SK-N-SH treated with all-trans-retinoic acid at 6 μM for 48 hours (cell line): ENCODE results near the gene TM9SF2.
"Not testable (repeated sequence)": the region's sequence is repeated elsewhere in the genome, so short reads cannot be mapped to it uniquely, and the experiment has no call there.

Experiments
- ATAC-seq: fragments of 200-7000 bp; cut with Tn5 transposase; 3 replicates; pipeline ENCODE4 v1.9.1; 2020; ENCODE audit warnings: mild to moderate bottlenecking, moderate library complexity
- ARNTL ChIP-seq: fragments of 450-650 bp; formaldehyde crosslinking; IDR thresholded peaks from 2 replicates; pipeline ENCODE4 v1.5.0; 2020; ENCODE audit warnings: low read depth, mild to moderate bottlenecking, moderate library complexity, borderline replicate concordance
- BACH2 ChIP-seq: fragments of 250-450 bp; sonication (Bioruptor Pico); IDR thresholded peaks from 2 replicates; pipeline ENCODE4 v1.9.0; 2021; ENCODE audit warnings: mild to moderate bottlenecking, borderline replicate concordance
- CREB5 ChIP-seq: fragments of 250-450 bp; sonication (Bioruptor Pico); IDR thresholded peaks from 2 replicates; pipeline ENCODE4 v1.5.1; 2020; ENCODE audit warnings: low read depth, mild to moderate bottlenecking, moderate library complexity
- CSRNP3 ChIP-seq: fragments of 250-450 bp; sonication (Bioruptor Pico); IDR thresholded peaks from 2 replicates; pipeline ENCODE4 v1.5.1; 2021; ENCODE audit warnings: mild to moderate bottlenecking, moderate library complexity
- ESRRG ChIP-seq: fragments of 250-450 bp; sonication (Bioruptor Pico); IDR thresholded peaks from 2 replicates; pipeline ENCODE4 v1.6.1; 2021; ENCODE audit warnings: mild to moderate bottlenecking
- GLIS3 ChIP-seq: fragments of 250-450 bp; sonication (Bioruptor Pico); IDR thresholded peaks from 2 replicates; pipeline ENCODE4 v1.5.0; 2020; ENCODE audit warnings: mild to moderate bottlenecking, moderate library complexity
- ISL1 ChIP-seq: fragments of 250-450 bp; sonication (Bioruptor Pico); IDR thresholded peaks from 2 replicates; pipeline ENCODE4 v2.1.2; 2022; ENCODE audit warnings: mild to moderate bottlenecking, moderate library complexity
- OSR1 ChIP-seq: fragments of 250-450 bp; sonication (Bioruptor Pico); IDR thresholded peaks from 2 replicates; pipeline ENCODE4 v1.8.0; 2022; ENCODE audit warnings: moderate library complexity, mild to moderate bottlenecking, inconsistent platforms
- POU6F1 ChIP-seq: fragments of 250-450 bp; sonication (Bioruptor Pico); IDR thresholded peaks from 2 replicates; pipeline ENCODE4 v1.8.0; 2021; ENCODE audit warnings: low read depth, mild to moderate bottlenecking, moderate library complexity, borderline replicate concordance
- RARB ChIP-seq: fragments of 250-450 bp; sonication (Bioruptor Pico); IDR thresholded peaks from 2 replicates; pipeline ENCODE4 v1.8.0; 2021; ENCODE audit warnings: mild to moderate bottlenecking, moderate library complexity
- TCF4 ChIP-seq: fragments of 250-450 bp; sonication (Bioruptor Pico); IDR thresholded peaks from 2 replicates; pipeline ENCODE4 v1.8.0; 2021; ENCODE audit warnings: mild to moderate bottlenecking, moderate library complexity, borderline replicate concordance
- TOX ChIP-seq: fragments of 250-450 bp; sonication (Bioruptor Pico); IDR thresholded peaks from 2 replicates; pipeline ENCODE4 v1.8.0; 2021; ENCODE audit warnings: mild to moderate bottlenecking, moderate library complexity, borderline replicate concordance
- TSHZ2 ChIP-seq: fragments of 250-450 bp; sonication (Bioruptor Pico); IDR thresholded peaks from 2 replicates; pipeline ENCODE4 v1.5.0; 2020; ENCODE audit warnings: mild to moderate bottlenecking, moderate library complexity
- ZC3H10 ChIP-seq: fragments of 250-450 bp; sonication (Bioruptor Pico); IDR thresholded peaks from 2 replicates; pipeline ENCODE4 v1.5.1; 2021; ENCODE audit warnings: mild to moderate bottlenecking, moderate library complexity
- ZFP3 ChIP-seq: fragments of 250-450 bp; sonication (Bioruptor Pico); IDR thresholded peaks from 2 replicates; pipeline ENCODE4 v1.5.0; 2020; ENCODE audit warnings: mild to moderate bottlenecking, moderate library complexity
- ZFP30 ChIP-seq: fragments of 450-650 bp; formaldehyde crosslinking; IDR thresholded peaks from 2 replicates; pipeline ENCODE4 v1.5.0; 2022; ENCODE audit warnings: mild to moderate bottlenecking, moderate library complexity
- ZNF565 ChIP-seq: fragments of 450-650 bp; formaldehyde crosslinking; conservative IDR thresholded peaks from 2 replicates; pipeline ENCODE4 v1.5.0; 2020; ENCODE audit warnings: low read depth, mild to moderate bottlenecking, moderate library complexity
- ZNF70 ChIP-seq: fragments of 450-650 bp; formaldehyde crosslinking; IDR thresholded peaks from 2 replicates; pipeline ENCODE4 v1.5.0; 2020; ENCODE audit warnings: mild to moderate bottlenecking, moderate library complexity

Gene TM9SF2

GRCh38 chr13:99459099-99459850 lies 42.0 kb upstream of the TM9SF2 start:
- no peak for TF ChIP-seq TSHZ2 (CRISPR knock-in tag)
- no peak for TF ChIP-seq ZC3H10
- no peak for TF ChIP-seq POU6F1
- no peak for TF ChIP-seq ZFP30
- TF ChIP-seq TOX (CRISPR knock-in tag): no peak
- TF ChIP-seq ZNF70 (CRISPR knock-in tag): no peak
- no peak for TF ChIP-seq TCF4 (CRISPR knock-in tag)
- no peak for TF ChIP-seq CREB5 (CRISPR knock-in tag)
- ATAC-seq: peak; percentile 35; the same call in 1 of the 3 replicates

- not testable (repeated sequence) for ATAC-seq
Observed at GRCh38 chr13:99460802-99461201, 40.5 kb upstream of the TM9SF2 start.

GRCh38 chr13:99463646-99464397 lies 37.5 kb upstream of the TM9SF2 start:
- TF ChIP-seq ESRRG (CRISPR knock-in tag): no peak
- TF ChIP-seq OSR1 (CRISPR knock-in tag): no peak
- ATAC-seq: no peak

GRCh38 chr13:99464441-99464949 lies 36.8 kb upstream of the TM9SF2 start:
- TF ChIP-seq GLIS3 (CRISPR knock-in tag) (no peak), POU6F1 (no peak), BACH2 (CRISPR knock-in tag) (no peak), ZFP3 (no peak), TSHZ2 (CRISPR knock-in tag) (no peak), ZNF70 (CRISPR knock-in tag) (no peak), ZC3H10 (no peak), CSRNP3 (CRISPR knock-in tag) (no peak), ZNF565 (CRISPR knock-in tag) (no peak), OSR1 (CRISPR knock-in tag) (no peak), RARB (CRISPR knock-in tag) (no peak), ZFP30 (no peak), TOX (CRISPR knock-in tag) (no peak), TCF4 (CRISPR knock-in tag) (no peak), ARNTL (CRISPR knock-in tag) (no peak), ISL1 (CRISPR knock-in tag) (no peak)
- peak; percentile 44 for ATAC-seq
